Thoracic aorta (tissue), 2 donors: ENCODE measurements around the gene SLC25A10. TPM values are rescaled to one million over a fixed set of nuclear protein-coding genes. Genes with fewer than 3 reads are reported as not detected.

ENCODE experiments used
- ATAC-seq: fragments of 150-250 bp; one replicate; pipeline ENCODE4 v1.8.0; 2017; ENCODE audit warnings: low read depth; ENCODE audit not compliant: insufficient number of reproducible peaks, low FRiP score
- DNase-seq: peaks from one replicate; pipeline ENCODE4 v3.0.0-alpha.2; 2020; ENCODE audit warnings: low spot score
- H3K27ac ChIP-seq, 2 donors: fragments of 200-600 bp; sonication (generic); 1 replicate in 1 of 2; 2 replicates in 1 of 2; pipeline ENCODE4 v1.5.1; 2016; ENCODE audit warnings: mild to moderate bottlenecking in 2 of 2, moderate library complexity in 2 of 2
- H3K27me3 ChIP-seq: fragments of 200-600 bp; sonication (generic); replicated peaks from 2 replicates; pipeline ENCODE4 v1.6.0; 2016; ENCODE audit warnings: mild to moderate bottlenecking; ENCODE audit not compliant: insufficient read depth
- H3K36me3 ChIP-seq: fragments of 200-600 bp; sonication (generic); one replicate; pipeline ENCODE4 v1.5.1; 2016
- H3K4me1 ChIP-seq, 2 donors: fragments of 200-600 bp; sonication (generic); 1 replicate in 1 of 2; 2 replicates in 1 of 2; pipeline versions ENCODE4 v1.5.1 to v1.6.0; 2016; ENCODE audit warnings: low read depth in 2 of 2, mild to moderate bottlenecking in 1 of 2; ENCODE audit not compliant: control insufficient read depth in 1 of 2
- H3K4me3 ChIP-seq: fragments of 200-600 bp; sonication (generic); 2 replicates; pipeline ENCODE4 v1.5.1; 2016; ENCODE audit warnings: mild to moderate bottlenecking
- H3K9me3 ChIP-seq: fragments of 200-600 bp; sonication (generic); 2 replicates; pipeline ENCODE4 v1.5.1; 2016
- CTCF ChIP-seq: fragments of 200-600 bp; sonication (generic); IDR thresholded peaks from one replicate; pipeline ENCODE4 v1.5.1; 2019; ENCODE audit warnings: antibody characterized with exemption
- total RNA-seq, 2 donors: library from RNA; depleted of rRNA; stranded (reverse); fragments of >200 nt; gene quantifications; one replicate each; pipeline versions ENCODE4 v1.1.0 to v1.2.3, GENCODE V29; 2016

The SLC25A10 gene
- total RNA-seq, 2 donors from 2014 or later, result 2.2 to 4.7 TPM

- DNase-seq, result no peak
- Histone ChIP-seq H3K36me3 (peaks cover 26% of the 10 kb centered on the region), H3K4me1 (peaks cover 19 to 24% of the 10 kb centered on the region in 2 donors)
These were observed 28.9 kb upstream of the SLC25A10 start for GRCh38 chr17:81683208-81683583.

GRCh38 chr17:81683584-81684441 lies 28.3 kb upstream of the SLC25A10 start, which contains the start of the genes ARL16 and HGS:
ARL16 (minus strand) TSS chr17:81683797; CDS start chr17:81683753, 44 bp downstream.
HGS (plus strand) TSS chr17:81684011; CDS start chr17:81684067, 56 bp downstream.
- Histone ChIP-seq H3K4me3 (peak within 1 kb of the TSS; percentile 93), H3K9me3 (no peaks in the 10 kb centered on the region), H3K36me3 (peaks cover 31% of the 10 kb centered on the region), H3K4me1 (peaks cover 19 to 24% of the 10 kb centered on the region in 2 donors), H3K27ac (peak within 1 kb of the TSS; percentile 73 to 84), H3K27me3 (no peaks in the 10 kb centered on the region)
- ATAC-seq (peak; percentile 98), DNase-seq (peak; percentile 93)
- TF ChIP-seq CTCF, result no peak

More at GRCh38 chr17:81683208-81683583, 28.9 kb upstream of the SLC25A10 start:
- Histone ChIP-seq H3K27me3 (no peaks in the 10 kb centered on the region), H3K9me3 (no peaks in the 10 kb centered on the region), H3K4me3 (peak overlapping the region; percentile 93), H3K27ac (peak overlapping the region; percentile 69 to 84)
- ATAC-seq, result no peak
- TF ChIP-seq CTCF, result no peak

- Histone ChIP-seq H3K9me3 (no peaks in the 10 kb centered on the region), H3K36me3 (peaks cover 38% of the 10 kb centered on the region), H3K27me3 (no peaks in the 10 kb centered on the region), H3K4me1 (peaks cover 19 to 24% of the 10 kb centered on the region in 2 donors), H3K4me3 (peak overlapping the region; percentile 93), H3K27ac (peak overlapping the region; percentile 73 to 84)
- no peak for TF ChIP-seq CTCF
- peak; percentile 20 for ATAC-seq
- no peak for DNase-seq
These were observed 27.6 kb upstream of the SLC25A10 start for GRCh38 chr17:81684442-81684911.

- peak overlapping the region; percentile 73 to 84 for H3K27ac ChIP-seq
- ATAC-seq, result no peak
- H3K9me3 ChIP-seq, result no peaks in the 10 kb centered on the region
- H3K4me3 ChIP-seq, result peak overlapping the region; percentile 93
- peaks cover 19 to 24% of the 10 kb centered on the region in 2 donors for H3K4me1 ChIP-seq
- DNase-seq, result no peak
- H3K27me3 ChIP-seq, result no peaks in the 10 kb centered on the region
- no peak for TF ChIP-seq CTCF
- peaks cover 44% of the 10 kb centered on the region for H3K36me3 ChIP-seq
These were observed 27.0 kb upstream of the SLC25A10 start for GRCh38 chr17:81685108-81685507.

GRCh38 chr17:81686614-81687013 lies 25.5 kb upstream of the SLC25A10 start:
- Histone ChIP-seq H3K27ac (no peak overlapping the region), H3K27me3 (no peaks in the 10 kb centered on the region), H3K4me1 (peaks cover 19 to 24% of the 10 kb centered on the region in 2 donors), H3K4me3 (no peak overlapping the region), H3K36me3 (peaks cover 54% of the 10 kb centered on the region), H3K9me3 (no peaks in the 10 kb centered on the region)
- no peak for DNase-seq
- no peak for TF ChIP-seq CTCF
- ATAC-seq, result no peak
